ENCODE measurements around the gene PGGT1B. TPM values are rescaled to one million over a fixed set of nuclear protein-coding genes. Genes with fewer than 3 reads are reported as not detected.

PGGT1B gene
- total and polyA plus RNA-seq, 2 of the 8 experiments (the other 6 are each of a cell fraction or from before 2014, with no cell fraction given) = 1.9 to 43.1 TPM

- no peak overlapping the region for H2AFZ ChIP-seq (ENCODE audit: low read length)
- no peak overlapping the region for H2AK5ac ChIP-seq (ENCODE audit: low read depth, low read length)
- no peak overlapping the region for H3K23ac ChIP-seq (ENCODE audit: insufficient read length)
- H2BK20ac ChIP-seq (ENCODE audit: low read length) = no peak overlapping the region
- peaks cover 0 to 1% of the 10 kb centered on the region in 2 experiments for H4K20me1 ChIP-seq (replicated peaks in 1 of 2; ENCODE audit: control insufficient read depth in 1 of 2, insufficient read depth in 2 of 2, low read length in 2 of 2)
- H4K5ac ChIP-seq (ENCODE audit: insufficient read length, low read depth, low read length) = no peak overlapping the region
- no peak overlapping the region for H3K14ac ChIP-seq (ENCODE audit: insufficient read length)
- no peaks in the 10 kb centered on the region for H3K23me2 ChIP-seq (ENCODE audit: low read depth, low read length)
- H2BK120ac ChIP-seq (replicated peaks; ENCODE audit: low read depth, low read length) = no peak overlapping the region
- H3K4me3 ChIP-seq (ENCODE audit: extremely low read depth in 1 of 4, insufficient read depth in 2 of 4, low read depth in 3 of 4, low read length in 4 of 4) = no peak overlapping the region
- no peaks in the 10 kb centered on the region; the same call in 1 of the 2 replicates for H3K79me1 ChIP-seq (ENCODE audit: low read depth, low read length)
- no peaks in the 10 kb centered on the region for H3K27me3 ChIP-seq (replicated peaks in 1 of 4; ENCODE audit: control insufficient read depth in 3 of 4, extremely low read depth in 1 of 4, insufficient read depth in 3 of 4, low read length in 3 of 4)
- H3K79me2 ChIP-seq (ENCODE audit: control insufficient read depth in 1 of 2, insufficient read depth in 2 of 2, low read length in 2 of 2) = no peaks in the 10 kb centered on the region
- no peak overlapping the region for H3K27ac ChIP-seq (ENCODE audit: low read depth, low read length)
- DNase-seq (ENCODE audit: low read depth in 1 of 2, low spot score in 2 of 2) (no peak), FAIRE-seq (no peak)
- no peak overlapping the region for H3K9ac ChIP-seq (replicated peaks in 1 of 4; ENCODE audit: extremely low read depth in 1 of 4, low read depth in 3 of 4, low read length in 3 of 4)
- CTCF ChIA-PET (ENCODE audit: partially characterized antibody) = interaction anchor here (0.6 to 1.3 kb wide), 2 partner anchors 11 to 521 kb away, joined by 3 read pairs; no protein-coding TSS in a partner anchor
- H3K9me3 ChIP-seq (ENCODE audit: insufficient read depth in 2 of 2, low read depth in 1 of 2, low read length in 1 of 2) = no peaks in the 10 kb centered on the region
- no peak overlapping the region for H3K4me2 ChIP-seq (ENCODE audit: insufficient read depth in 1 of 2, low read depth in 2 of 2, low read length in 2 of 2)
- peaks cover 2 to 46% (median 17%) of the 10 kb centered on the region in 4 experiments; a peak in 7 of 8 replicates for H3K36me3 ChIP-seq (ENCODE audit: control insufficient read depth in 2 of 4, insufficient read depth in 4 of 4, low read length in 3 of 4)
- no peak overlapping the region for H4K8ac ChIP-seq (ENCODE audit: extremely low read depth, insufficient read depth, low read length)
- H3K56ac ChIP-seq (replicated peaks; ENCODE audit: insufficient read length, low read depth, low read length) = no peak overlapping the region
- no peak overlapping the region for H3K18ac ChIP-seq (ENCODE audit: extremely low read depth, low read length)
- no peak overlapping the region for H2BK12ac ChIP-seq (ENCODE audit: low read depth, low read length)
- no peaks in the 10 kb centered on the region for H3K4me1 ChIP-seq (replicated peaks in 1 of 4; ENCODE audit: control insufficient read depth in 3 of 4, insufficient read depth in 4 of 4, low read length in 3 of 4)
- no peak overlapping the region for H3K4ac ChIP-seq (replicated peaks; ENCODE audit: insufficient read length, low read depth, low read length)
- TF ChIP-seq TAF7 (optimal IDR thresholded peaks at IDR 0.05; ENCODE audit: borderline replicate concordance, low read depth, low read length) (no peak), ATF2 (IDR thresholded peaks at IDR 0.05; ENCODE audit: low read length) (no peak), TCF12 (IDR thresholded peaks at IDR 0.05; ENCODE audit: low read depth, low read length) (no peak), RNF2 (IDR thresholded peaks at IDR 0.05; ENCODE audit: borderline replicate concordance, low read depth, low read length, missing control alignments, poor library complexity, severe bottlenecking) (no peak)
- no peak overlapping the region for H2BK15ac ChIP-seq (ENCODE audit: low read length)
- POLR2A ChIA-PET (ENCODE audit: partially characterized antibody) = interaction anchor here (2.9 kb wide), 1 partner anchor 12 kb away, joined by 10 read pairs; the partner anchor contains the start of gene PGGT1B
- WGBS, 2 experiments (ENCODE audit: extremely low coverage in 1 of 2, insufficient coverage in 1 of 2, insufficient read length in 1 of 2, insufficient replicate concordance in 2 of 2, low coverage in 1 of 2, low lambda C conversion rate in 2 of 2, missing lambda C conversion rate in 1 of 2) = 92% methylated on average over 3 of the region's 3 CpGs; no CpG with 5 or more reads in 1 of the 2 experiments
- H2BK5ac ChIP-seq (ENCODE audit: low read depth, low read length) = no peak overlapping the region
- no peak overlapping the region for H4K91ac ChIP-seq (replicated peaks; ENCODE audit: insufficient read length, low read length)
These were observed 11.9 kb upstream of the PGGT1B start for GRCh38 chr5:115274584-115274983.

Data from H1 (cell line).